Activated T-cell treated with anti-CD3 and anti-CD28 coated beads, Interleukin-2, amount 50 U/mL, for 72 hours (primary cell): ENCODE measurements around the gene UQCRFS1. TPM values are rescaled to one million over a fixed set of nuclear protein-coding genes. Genes with fewer than 3 reads are reported as not detected.
A peak's percentile ranks its signal among the peaks of the same experiment; 100 is the strongest.

Experiments
- ATAC-seq, 2 donors: fragments of 150-1000 bp; cut with Tn5 transposase; replicated peaks in 1 of 2; 2 replicates each; pipeline ENCODE4 v1.10.0; 2021; ENCODE audit warnings: moderate library complexity in 2 of 2, mild to moderate bottlenecking in 1 of 2
- DNase-seq, 2 donors: peaks; one replicate each; pipeline ENCODE4 v3.0.0; 2021 to 2022; ENCODE audit warnings: mixed read lengths in 1 of 2
- H3K27ac Mint-ChIP-seq: one replicate; pipeline ENCODE4 v1.8.0; 2022; ENCODE audit warnings: mild to moderate bottlenecking, moderate library complexity, mixed read lengths
- H3K27me3 Mint-ChIP-seq: one replicate; pipeline ENCODE4 v1.8.0; 2022; ENCODE audit warnings: low read depth, mixed read lengths
- H3K36me3 Mint-ChIP-seq, 2 donors: one replicate each; pipeline ENCODE4 v1.8.0; 2022; ENCODE audit warnings: mixed read lengths in 2 of 2, mild to moderate bottlenecking in 1 of 2; ENCODE audit not compliant: insufficient read depth in 2 of 2
- H3K4me1 Mint-ChIP-seq: one replicate; pipeline ENCODE4 v1.8.0; 2022; ENCODE audit warnings: low read depth, mixed read lengths
- H3K4me3 Mint-ChIP-seq, 2 donors: one replicate each; pipeline ENCODE4 v1.8.0; 2022; ENCODE audit warnings: mild to moderate bottlenecking in 2 of 2, mixed read lengths in 2 of 2, moderate library complexity in 2 of 2
- H3K9me3 Mint-ChIP-seq, 2 donors: one replicate each; pipeline ENCODE4 v1.8.0; 2022; ENCODE audit warnings: mixed read lengths in 2 of 2
- total RNA-seq, 2 donors: library from RNA; stranded (reverse); gene quantifications; one replicate each; pipeline ENCODE4 v1.2.3, GENCODE V29; 2022

UQCRFS1 gene
- total RNA-seq, 2 donors from 2014 or later: 39.1 to 40.1 TPM

GRCh38 chr19:29173896-29174295 lies 39.1 kb downstream of the UQCRFS1 start:
- H3K27ac Mint-ChIP-seq: no peak overlapping the region
- H3K27me3 Mint-ChIP-seq: no peaks in the 10 kb centered on the region
- no peaks in the 10 kb centered on the region for H3K4me1 Mint-ChIP-seq
- H3K9me3 Mint-ChIP-seq: peaks cover 13 to 18% of the 10 kb centered on the region in 2 donors
- peaks cover 9 to 13% of the 10 kb centered on the region in 2 donors for H3K36me3 Mint-ChIP-seq
- H3K4me3 Mint-ChIP-seq: no peak overlapping the region
- DNase-seq (no peak), ATAC-seq (no peak)

GRCh38 chr19:29172302-29172701 lies 40.6 kb downstream of the UQCRFS1 start:
- DNase-seq (no peak), ATAC-seq (no peak)
- Mint-ChIP-seq H3K4me3 (no peak overlapping the region), H3K27me3 (no peaks in the 10 kb centered on the region), H3K9me3 (peaks cover 13 to 18% of the 10 kb centered on the region in 2 donors), H3K4me1 (no peaks in the 10 kb centered on the region), H3K36me3 (peaks cover 9 to 11% of the 10 kb centered on the region in 2 donors), H3K27ac (no peak overlapping the region)

- Mint-ChIP-seq H3K27ac (no peak overlapping the region), H3K27me3 (no peaks in the 10 kb centered on the region), H3K9me3 (peaks cover 10 to 18% of the 10 kb centered on the region in 2 donors), H3K4me1 (no peaks in the 10 kb centered on the region), H3K4me3 (no peak overlapping the region), H3K36me3 (peaks cover 6 to 7% of the 10 kb centered on the region in 2 donors)
- ATAC-seq: no peak
- no peak for DNase-seq
These were observed 41.4 kb downstream of the UQCRFS1 start for GRCh38 chr19:29171525-29171924.

GRCh38 chr19:29170554-29170953 lies 42.4 kb downstream of the UQCRFS1 start:
- Mint-ChIP-seq H3K27ac (no peak overlapping the region), H3K27me3 (peaks cover 5% of the 10 kb centered on the region), H3K9me3 (peaks cover 5 to 14% of the 10 kb centered on the region in 2 donors), H3K4me3 (no peak overlapping the region), H3K36me3 (peaks cover 4 to 6% of the 10 kb centered on the region in 2 donors), H3K4me1 (no peaks in the 10 kb centered on the region)
- ATAC-seq (peak; percentile 32 to 34), DNase-seq (no peak)

GRCh38 chr19:29162694-29163093 lies 50.3 kb downstream of the UQCRFS1 start:
- peaks cover 2% of the 10 kb centered on the region in 2 donors for H3K9me3 Mint-ChIP-seq
- H3K27me3 Mint-ChIP-seq: peaks cover 5% of the 10 kb centered on the region
- H3K4me1 Mint-ChIP-seq: no peaks in the 10 kb centered on the region
- DNase-seq (no peak), ATAC-seq (no peak)
- H3K4me3 Mint-ChIP-seq: no peak overlapping the region
- H3K27ac Mint-ChIP-seq: no peak overlapping the region
- peaks cover 0 to 4% of the 10 kb centered on the region in 2 donors for H3K36me3 Mint-ChIP-seq

GRCh38 chr19:29155683-29156082 lies 57.3 kb downstream of the UQCRFS1 start:
- no peak for ATAC-seq
- DNase-seq: no peak
- H3K9me3 Mint-ChIP-seq: peaks cover 17 to 23% of the 10 kb centered on the region in 2 donors

More at GRCh38 chr19:29155683-29156082, 57.3 kb downstream of the UQCRFS1 start:
- Mint-ChIP-seq H3K36me3 (peaks cover 3 to 9% of the 10 kb centered on the region in 2 donors), H3K4me3 (no peak overlapping the region), H3K27me3 (no peaks in the 10 kb centered on the region), H3K4me1 (no peaks in the 10 kb centered on the region), H3K27ac (no peak overlapping the region)
